ENCODE data around the gene PRDX5.

The PRDX5 gene

GRCh38 chr11:64364435-64364834 lies 46.5 kb downstream of the PRDX5 start:
- no peak for TF ChIP-seq CTCF (IDR thresholded peaks at IDR 0.05; ENCODE audit: borderline replicate concordance, control extremely low read depth, extremely low read depth, insufficient read depth, missing control alignments)
- no peak for DNase-seq (ENCODE audit: low spot score)
- in situ Hi-C loops (cut with MboI; ENCODE audit: low sequenced_read_pairs, unreplicated experiment) = no loop called here

- no peak for DNase-seq (ENCODE audit: low spot score)
- no peak for TF ChIP-seq CTCF (IDR thresholded peaks at IDR 0.05; ENCODE audit: borderline replicate concordance, control extremely low read depth, extremely low read depth, insufficient read depth, missing control alignments)
- in situ Hi-C loops (cut with MboI; ENCODE audit: low sequenced_read_pairs, unreplicated experiment) = no loop called here
Measured at GRCh38 chr11:64364911-64365310, 47.0 kb downstream of the PRDX5 start.

- in situ Hi-C loops (cut with MboI; ENCODE audit: low sequenced_read_pairs, unreplicated experiment) = no loop called here
- TF ChIP-seq CTCF (IDR thresholded peaks at IDR 0.05; ENCODE audit: borderline replicate concordance, control extremely low read depth, extremely low read depth, insufficient read depth, missing control alignments) = no peak
- no peak for DNase-seq (ENCODE audit: low spot score)
Measured at GRCh38 chr11:64366751-64367150, 48.8 kb downstream of the PRDX5 start.

GRCh38 chr11:64367931-64368672 lies 50.2 kb downstream of the PRDX5 start:
- no peak for TF ChIP-seq CTCF (IDR thresholded peaks at IDR 0.05; ENCODE audit: borderline replicate concordance, control extremely low read depth, extremely low read depth, insufficient read depth, missing control alignments)
- no peak for DNase-seq (ENCODE audit: low spot score)
- in situ Hi-C loops (cut with MboI; ENCODE audit: low sequenced_read_pairs, unreplicated experiment) = no loop called here

GRCh38 chr11:64368673-64369074 lies 50.8 kb downstream of the PRDX5 start:
- no peak for DNase-seq (ENCODE audit: low spot score)
- in situ Hi-C loops (cut with MboI; ENCODE audit: low sequenced_read_pairs, unreplicated experiment) = no loop called here
- TF ChIP-seq CTCF (IDR thresholded peaks at IDR 0.05; ENCODE audit: borderline replicate concordance, control extremely low read depth, extremely low read depth, insufficient read depth, missing control alignments) = no peak

GRCh38 chr11:64369440-64370421 lies 51.8 kb downstream of the PRDX5 start:
- no peak for TF ChIP-seq CTCF (IDR thresholded peaks at IDR 0.05; ENCODE audit: borderline replicate concordance, control extremely low read depth, extremely low read depth, insufficient read depth, missing control alignments)
- DNase-seq (ENCODE audit: low spot score) = no peak
- in situ Hi-C loops (cut with MboI; ENCODE audit: low sequenced_read_pairs, unreplicated experiment) = no loop called here
